GM18507 (cell line): ENCODE data around the gene CCDC51.

Experiments used
- DNase-seq: peaks from one replicate; pipeline ENCODE4 v3.0.0; 2011; ENCODE audit warnings: low read depth; ENCODE audit not compliant: insufficient read length; ENCODE audit errors: extremely low spot score
- FAIRE-seq: peaks from 2 replicates; lab custom pipeline; 2011; peaks lifted over from hg19 to GRCh38; lab: Jason Lieb, UNC

CCDC51 gene

GRCh38 chr3:48435774-48436476, 4.0 kb downstream of the CCDC51 start:
- FAIRE-seq = peak; percentile 95
- DNase-seq = peak; percentile 63

- no peak for DNase-seq
- no peak for FAIRE-seq
These were observed 4.7 kb downstream of the CCDC51 start for GRCh38 chr3:48435223-48435595.

GRCh38 chr3:48434591-48435222, 5.2 kb downstream of the CCDC51 start:
- FAIRE-seq (no peak), DNase-seq (no peak)

- FAIRE-seq (no peak), DNase-seq (no peak)
These were observed 6.3 kb downstream of the CCDC51 start for GRCh38 chr3:48433472-48434118.

GRCh38 chr3:48432411-48433371, 7.2 kb downstream of the CCDC51 start:
- no peak for DNase-seq

GRCh38 chr3:48431224-48432029, 8.5 kb downstream of the CCDC51 start:
- DNase-seq (no peak), FAIRE-seq (no peak)

More at GRCh38 chr3:48432411-48433371, 7.2 kb downstream of the CCDC51 start:
- FAIRE-seq = no peak

- no peak for FAIRE-seq
These were observed 9.2 kb downstream of the CCDC51 start for GRCh38 chr3:48430708-48431101.

GRCh38 chr3:48429960-48430707, 9.8 kb downstream of the CCDC51 start, which contains the start of gene PLXNB1:
TSS of gene PLXNB1 (minus strand) at chr3:48430086. CDS start at chr3:48424611, 5,475 bp downstream.
- FAIRE-seq (no peak), DNase-seq (no peak)

More at GRCh38 chr3:48430708-48431101, 9.2 kb downstream of the CCDC51 start:
- DNase-seq = no peak

GRCh38 chr3:48429317-48429959, 10.5 kb downstream of the CCDC51 start:
- DNase-seq = peak; percentile 58
- FAIRE-seq = no peak

GRCh38 chr3:48428572-48429316, 11.2 kb downstream of the CCDC51 start:
- peak; percentile 67 for FAIRE-seq
- DNase-seq = no peak

GRCh38 chr3:48428088-48428571, 11.8 kb downstream of the CCDC51 start:
- no peak for FAIRE-seq

GRCh38 chr3:48427630-48427962, 12.3 kb downstream of the CCDC51 start:
- no peak for FAIRE-seq
- no peak for DNase-seq

More at GRCh38 chr3:48428088-48428571, 11.8 kb downstream of the CCDC51 start:
- DNase-seq = no peak

- FAIRE-seq (peak; percentile 53), DNase-seq (no peak)
These were observed 12.8 kb downstream of the CCDC51 start for GRCh38 chr3:48426944-48427629.

GRCh38 chr3:48426401-48426909, 13.5 kb downstream of the CCDC51 start:
- no peak for DNase-seq
- no peak for FAIRE-seq

- FAIRE-seq = no peak
- no peak for DNase-seq
These were observed 14.6 kb downstream of the CCDC51 start for GRCh38 chr3:48425281-48425812.
